Suprapubic skin (tissue), 4 donors: ENCODE data around the gene ITIH2.

Source experiments
- CTCF ChIP-seq, 2 donors: fragments of 200-600 bp in 1 of 2; fragments of 450-650 bp in 1 of 2; sonication (generic) in 1 of 2; IDR thresholded peaks; one replicate each; pipeline ENCODE4 v1.5.1; 2016 to 2019; ENCODE audit warnings: antibody characterized with exemption in 2 of 2, mild to moderate bottlenecking in 1 of 2, moderate library complexity in 1 of 2
- EP300 ChIP-seq: sonication (generic); formaldehyde crosslinking; IDR thresholded peaks from one replicate; pipeline ENCODE4 v1.6.1; 2017; ENCODE audit warnings: antibody characterized with exemption
- POLR2A ChIP-seq, 2 donors: fragments of 450-650 bp; IDR thresholded peaks; one replicate each; pipeline ENCODE4 v1.6.1; 2017; ENCODE audit warnings: antibody characterized with exemption in 2 of 2, mild to moderate bottlenecking in 2 of 2, moderate library complexity in 2 of 2
- POLR2AphosphoS5 ChIP-seq, 3 donors: sonication (generic); formaldehyde crosslinking; IDR thresholded peaks; one replicate each; pipeline ENCODE4 v1.6.1; 2017; ENCODE audit warnings: antibody characterized with exemption in 3 of 3

- TF ChIP-seq CTCF (IDR thresholded peaks at IDR 0.05) (peak; percentile 79 to 86), POLR2A (IDR thresholded peaks at IDR 0.05) (no peak), EP300 (no peak), POLR2AphosphoS5 (IDR thresholded peaks at IDR 0.05) (no peak)
These were observed 15.7 kb upstream of the ITIH2 start for GRCh38 chr10:7687228-7687907.
